B cell (primary cell): ENCODE measurements around the gene ZFAND2A. TPM values are rescaled to one million over a fixed set of nuclear protein-coding genes. Genes with fewer than 3 reads are reported as not detected.

Experiments used
- ATAC-seq: fragments of 200-7000 bp; cut with Tn5 transposase; one replicate; pipeline ENCODE4 v1.10.0; 2021; ENCODE audit warnings: low read depth, mild to moderate bottlenecking, moderate number of reproducible peaks, moderate library complexity
- CTCF ChIA-PET: fragments of 350-600 bp; sonication (Branson Sonifier 250); formaldehyde crosslinking; loops from one replicate; lab custom pipeline; 2021; ENCODE audit warnings: antibody characterized with exemption, inconsistent platforms; lab: Charles Lee
- POLR2A ChIA-PET: fragments of 350-600 bp; sonication (Branson Sonifier 250); formaldehyde crosslinking; loops from one replicate; lab custom pipeline; 2021; ENCODE audit warnings: antibody characterized with exemption; lab: Charles Lee
- DNase-seq: peaks from one replicate; pipeline ENCODE4 v3.0.0; 2013
- H2AFZ ChIP-seq: 2 replicates; pipeline ENCODE4 v1.6.1; 2012; ENCODE audit warnings: mild to moderate bottlenecking, low read depth, low read length; ENCODE audit not compliant: insufficient read depth, poor library complexity, severe bottlenecking
- H3K27ac ChIP-seq, 2 donors: 1 replicate in 1 of 2; 2 replicates in 1 of 2; pipeline ENCODE4 v1.5.1; 2012 to 2013; ENCODE audit warnings: low read length in 2 of 2, mild to moderate bottlenecking in 2 of 2, moderate library complexity in 1 of 2
- H3K27me3 ChIP-seq, 4 experiments: fragments of 200-600 bp in 1 of 4; sonication (generic) in 1 of 4; replicated peaks in 1 of 4; 1 replicate in 2 of 4; 2 replicates in 2 of 4; pipeline versions ENCODE4 v1.6.1 to v1.7.0; 2013 to 2016; ENCODE audit warnings: low read length in 3 of 4, mild to moderate bottlenecking in 2 of 4, mixed read lengths in 1 of 4, moderate library complexity in 1 of 4; ENCODE audit not compliant: insufficient read depth in 4 of 4, control insufficient read depth in 3 of 4; ENCODE audit errors: control extremely low read depth in 1 of 4
- H3K36me3 ChIP-seq, 2 experiments: replicated peaks in 1 of 2; 1 replicate in 1 of 2; 2 replicates in 1 of 2; pipeline versions ENCODE4 v1.6.1 to v1.7.1; 2013; ENCODE audit warnings: low read length in 1 of 2; ENCODE audit not compliant: insufficient read depth in 2 of 2, control insufficient read depth in 1 of 2; ENCODE audit errors: control extremely low read depth in 1 of 2, extremely low read depth in 1 of 2
- H3K4me1 ChIP-seq, 2 donors: fragments of 200-600 bp in 1 of 2; sonication (generic) in 1 of 2; 1 replicate in 1 of 2; 2 replicates in 1 of 2; pipeline versions ENCODE4 v1.5.1 to v1.6.1; 2013 to 2017; ENCODE audit warnings: low read length in 2 of 2; ENCODE audit not compliant: control insufficient read depth in 2 of 2, insufficient read depth in 2 of 2
- H3K4me2 ChIP-seq: replicated peaks from 2 replicates; pipeline ENCODE3; 2012; ENCODE audit warnings: mild to moderate bottlenecking, low read depth, low read length; ENCODE audit not compliant: poor library complexity, severe bottlenecking
- H3K4me3 ChIP-seq, 5 experiments: fragments of 200-600 bp in 1 of 5; sonication (generic) in 1 of 5; 1 replicate in 3 of 5; 2 replicates in 2 of 5; pipeline versions ENCODE4 v1.5.1 to v1.7.0; 2011 to 2016; ENCODE audit warnings: low read length in 4 of 5, mild to moderate bottlenecking in 4 of 5, low read depth in 2 of 5, control low read depth in 1 of 5, moderate library complexity in 1 of 5; ENCODE audit not compliant: insufficient read depth in 1 of 5; ENCODE audit errors: control extremely low read depth in 1 of 5, extremely low read depth in 1 of 5
- H3K79me2 ChIP-seq: fragments of 200-600 bp; sonication (generic); one replicate; pipeline ENCODE4 v1.6.0; 2016; ENCODE audit warnings: low read length; ENCODE audit not compliant: control insufficient read depth, insufficient read depth
- H3K9ac ChIP-seq: fragments of 200-600 bp; sonication (generic); 2 replicates; pipeline ENCODE4 v1.6.1; 2017; ENCODE audit warnings: mild to moderate bottlenecking, low read length, moderate library complexity
- H3K9me3 ChIP-seq, 3 donors: one replicate each; pipeline versions ENCODE4 v1.6.1 to v1.7.1; 2013; ENCODE audit warnings: low read length in 2 of 3; ENCODE audit not compliant: control insufficient read depth in 2 of 3, insufficient read depth in 1 of 3; ENCODE audit errors: control extremely low read depth in 1 of 3
- H4K20me1 ChIP-seq: 2 replicates; pipeline ENCODE4 v1.6.0; 2012; ENCODE audit warnings: mild to moderate bottlenecking, low read length; ENCODE audit not compliant: insufficient read depth, control insufficient read depth, poor library complexity, severe bottlenecking
- H3K27ac Mint-ChIP-seq: one replicate; pipeline ENCODE4 v1.8.0; 2021; ENCODE audit warnings: mixed read lengths
- H3K27me3 Mint-ChIP-seq: one replicate; pipeline ENCODE4 v1.8.0; 2021; ENCODE audit warnings: mixed read lengths
- H3K4me1 Mint-ChIP-seq: one replicate; pipeline ENCODE4 v1.8.0; 2021; ENCODE audit warnings: mixed read lengths
- H3K4me3 Mint-ChIP-seq: one replicate; pipeline ENCODE4 v1.8.0; 2021; ENCODE audit warnings: mixed read lengths
- H3K9me3 Mint-ChIP-seq: one replicate; pipeline ENCODE4 v1.8.0; 2022; ENCODE audit warnings: mixed read lengths; ENCODE audit not compliant: insufficient read depth
- CTCF ChIP-seq: fragments of 200-600 bp; IDR thresholded peaks from one replicate; pipeline ENCODE4 v1.8.0; 2022; ENCODE audit warnings: antibody characterized with exemption, mild to moderate bottlenecking
- EZH2 ChIP-seq: IDR thresholded peaks from 2 replicates; pipeline ENCODE4 v1.6.1; 2012; ENCODE audit warnings: borderline replicate concordance, low read depth, mild to moderate bottlenecking, moderate library complexity, low read length; ENCODE audit not compliant: insufficient read depth, poor library complexity, severe bottlenecking
- WGBS: methylation state at CpG from one replicate; pipeline ENCODE4 v1.1.5; 2013; ENCODE audit warnings: missing lambda C conversion rate; ENCODE audit not compliant: insufficient coverage; 5-methylcytosine and 5-hydroxymethylcytosine counted together
- intact Hi-C: fragments of 100-400 bp; cut with micrococcal nuclease; formaldehyde crosslinking; loops from one replicate; pipeline ENCODE4 v1.10.0; 2022
- polyA plus RNA-seq: library from polyadenylated mRNA; depleted of rRNA; stranded (reverse); fragments of >200 nt; gene quantifications from 2 replicates; pipeline ENCODE4 v1.2.3, GENCODE V29; 2012
- total RNA-seq, 2 donors: library from RNA; stranded (reverse); fragments of 120-200 nt in 1 of 2; gene quantifications; 1 replicate in 1 of 2; 2 replicates in 1 of 2; pipeline versions ENCODE4 v1.2.3 to v1.2.4, GENCODE V29; 2013 to 2022

Gene ZFAND2A
- total and polyA plus RNA-seq, 2 donors (not counting 1 experiment from before 2014, with no cell fraction given): 26.7 to 113 TPM

GRCh38 chr7:1130021-1130990 lies 29.7 kb downstream of the ZFAND2A start:
- no peaks in the 10 kb centered on the region for H3K4me1 ChIP-seq
- H3K4me3 ChIP-seq: no peak overlapping the region
- peaks cover 0 to 4% of the 10 kb centered on the region in 2 experiments for H3K36me3 ChIP-seq
- H2AFZ ChIP-seq: no peak overlapping the region
- H3K4me2 ChIP-seq: no peak overlapping the region
- no peaks in the 10 kb centered on the region for H3K27me3 ChIP-seq
- no peak overlapping the region for H3K4me3 Mint-ChIP-seq
- no peaks in the 10 kb centered on the region for H4K20me1 ChIP-seq
- H3K27ac Mint-ChIP-seq: no peak overlapping the region
- peaks cover 11% of the 10 kb centered on the region for H3K79me2 ChIP-seq
- no peaks in the 10 kb centered on the region for H3K27me3 Mint-ChIP-seq
- CTCF ChIA-PET: interaction anchor here (0.7 kb wide), 1 partner anchor 44 kb away, joined by 3 read pairs; no protein-coding TSS in a partner anchor
- TF ChIP-seq CTCF (no peak), EZH2 (no peak)
- H3K9me3 Mint-ChIP-seq: no peaks in the 10 kb centered on the region
- no peak overlapping the region for H3K9ac ChIP-seq
- WGBS: 94% methylated on average over 23 of the region's 26 CpGs
- no peak overlapping the region for H3K27ac ChIP-seq
- no peaks in the 10 kb centered on the region for H3K9me3 ChIP-seq
- no peak for DNase-seq
- no peaks in the 10 kb centered on the region for H3K4me1 Mint-ChIP-seq
- no peak for ATAC-seq
- POLR2A ChIA-PET: no interaction called here
- intact Hi-C loops: no loop called here

GRCh38 chr7:1129431-1129830 lies 30.6 kb downstream of the ZFAND2A start:
- intact Hi-C loops: no loop called here
- CTCF ChIA-PET: interaction anchor here (0.7 kb wide), 1 partner anchor 43 kb away, joined by 3 read pairs; no protein-coding TSS in a partner anchor
- H3K9me3 ChIP-seq: no peaks in the 10 kb centered on the region
- H3K4me3 ChIP-seq: no peak overlapping the region
- H3K36me3 ChIP-seq: peaks cover 0 to 4% of the 10 kb centered on the region in 2 experiments
- Mint-ChIP-seq H3K27ac (no peak overlapping the region), H3K4me3 (no peak overlapping the region), H3K27me3 (no peaks in the 10 kb centered on the region), H3K9me3 (no peaks in the 10 kb centered on the region), H3K4me1 (no peaks in the 10 kb centered on the region)
- TF ChIP-seq EZH2: no peak
- TF ChIP-seq CTCF: no peak
- peaks cover 11% of the 10 kb centered on the region for H3K79me2 ChIP-seq
- WGBS: 100% methylated on average over 10 of the region's 13 CpGs
- ATAC-seq (no peak), DNase-seq (no peak)
- no peak overlapping the region for H3K9ac ChIP-seq
- no peak overlapping the region for H3K27ac ChIP-seq
- no peak overlapping the region for H3K4me2 ChIP-seq
- H3K4me1 ChIP-seq: no peaks in the 10 kb centered on the region
- no peak overlapping the region for H2AFZ ChIP-seq
- no peaks in the 10 kb centered on the region for H3K27me3 ChIP-seq
- POLR2A ChIA-PET: no interaction called here
- no peaks in the 10 kb centered on the region for H4K20me1 ChIP-seq
